ENCODE results near the gene CDK11B. TPM values are rescaled to one million over a fixed set of nuclear protein-coding genes. Genes with fewer than 3 reads are reported as not detected.
"Not testable (repeated sequence)": the region's sequence is repeated elsewhere in the genome, so short reads cannot be mapped to it uniquely, and the experiment has no call there.

The CDK11B gene
- total and polyA plus RNA-seq, 2 experiments from 2014 or later = 22.4 to 76.7 TPM

DNA sequence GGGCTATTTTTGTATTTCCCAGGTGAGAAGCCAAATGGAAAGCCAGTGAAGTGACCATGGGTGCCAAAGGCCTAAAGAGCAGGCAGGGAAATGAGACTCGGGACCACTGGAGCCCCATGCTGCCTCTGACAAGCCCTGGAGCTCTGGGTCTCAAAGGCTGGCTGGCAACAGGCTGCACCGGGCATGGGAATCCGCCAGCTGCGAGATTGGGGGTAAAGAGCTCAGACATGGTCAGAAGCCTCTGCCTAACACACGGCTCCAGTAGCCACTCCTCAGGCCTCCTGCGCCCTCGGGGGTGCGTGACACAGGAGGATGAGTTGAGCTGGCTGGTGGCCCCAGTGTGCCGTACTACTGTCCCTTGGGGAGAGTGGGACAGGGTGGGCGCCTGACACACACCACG lies 5.5 kb upstream of the CDK11B start:
- H4K20me1 ChIP-seq (replicated peaks; ENCODE audit: insufficient read depth); H3K27me3 Mint-ChIP-seq (ENCODE audit: insufficient read depth, low read depth, poor library complexity): not testable (repeated sequence)
- peaks cover 20% of the 10 kb centered on the region for H3K36me3 Mint-ChIP-seq (ENCODE audit: low read depth)

DNA sequence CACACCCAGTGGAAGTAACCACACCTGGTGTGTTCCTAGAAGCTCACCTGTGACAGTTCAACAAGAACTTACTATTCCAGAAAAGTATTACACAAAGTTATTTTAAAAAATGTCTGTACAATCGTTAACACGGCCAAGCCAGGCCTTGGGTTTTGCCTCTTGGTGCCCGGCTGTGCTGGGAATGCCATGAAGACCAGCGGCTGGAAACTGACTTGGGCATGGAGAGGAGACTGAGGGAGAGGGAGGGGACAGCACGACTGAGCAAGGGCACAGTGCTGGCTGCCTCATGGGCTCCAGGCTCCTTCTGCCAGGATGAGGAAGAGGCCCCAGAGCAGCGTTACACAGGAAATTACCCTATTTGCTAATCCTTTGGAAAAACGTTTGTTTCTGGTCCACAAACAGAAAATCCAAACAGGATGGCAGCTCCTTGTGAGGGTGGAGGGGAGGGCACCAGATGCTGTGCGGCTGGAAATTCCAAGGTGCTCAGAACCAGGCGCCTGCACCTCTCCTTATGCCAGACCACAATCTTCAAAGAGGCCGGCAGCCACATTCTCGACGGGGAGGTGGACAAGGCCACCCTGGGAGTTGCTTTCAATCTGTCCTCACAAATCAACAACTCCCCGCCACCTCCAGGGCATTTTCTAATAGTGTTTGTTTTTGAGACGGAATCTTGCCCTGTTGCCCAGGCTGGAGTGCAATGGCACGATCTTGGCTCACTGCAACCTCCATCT lies 4.2 kb upstream of the CDK11B start:
- not testable (repeated sequence) for H2AFZ ChIP-seq; H3K4me2 ChIP-seq; H3K4me3 Mint-ChIP-seq; H3K27ac Mint-ChIP-seq; H3K4me1 Mint-ChIP-seq; H3K36me3 ChIP-seq (ENCODE audit: insufficient read depth); H3K27ac ChIP-seq (ENCODE audit: low read depth); H4K20me1 ChIP-seq (replicated peaks; ENCODE audit: insufficient read depth); H3K27me3 ChIP-seq (ENCODE audit: insufficient read depth); H3K27me3 Mint-ChIP-seq (ENCODE audit: insufficient read depth, low read depth, poor library complexity); DNase-seq (ENCODE audit: low spot score); H3K9me2 ChIP-seq (ENCODE audit: insufficient read depth); ATAC-seq; H3K4me3 ChIP-seq; H3F3A ChIP-seq (replicated peaks; ENCODE audit: low read depth); H3K9me3 Mint-ChIP-seq; H3K4me1 ChIP-seq (ENCODE audit: insufficient read depth); H3K79me2 ChIP-seq (replicated peaks; ENCODE audit: insufficient read depth)
- peaks cover 17% of the 10 kb centered on the region for H3K36me3 Mint-ChIP-seq (ENCODE audit: low read depth)

More for the DNA sequence above, 5.5 kb upstream of the CDK11B start:
- not testable (repeated sequence) for H3K79me2 ChIP-seq (replicated peaks; ENCODE audit: insufficient read depth); H3K9me2 ChIP-seq (ENCODE audit: insufficient read depth); H3K27me3 ChIP-seq (ENCODE audit: insufficient read depth); DNase-seq (ENCODE audit: low spot score); H3K36me3 ChIP-seq (ENCODE audit: insufficient read depth); H3K4me3 Mint-ChIP-seq; H2AFZ ChIP-seq; H3K4me3 ChIP-seq; H3K27ac Mint-ChIP-seq; ATAC-seq; H3K27ac ChIP-seq (ENCODE audit: low read depth); H3K4me1 Mint-ChIP-seq; H3K4me2 ChIP-seq; H3F3A ChIP-seq (replicated peaks; ENCODE audit: low read depth); H3K9me3 Mint-ChIP-seq; H3K4me1 ChIP-seq (ENCODE audit: insufficient read depth)

DNA sequence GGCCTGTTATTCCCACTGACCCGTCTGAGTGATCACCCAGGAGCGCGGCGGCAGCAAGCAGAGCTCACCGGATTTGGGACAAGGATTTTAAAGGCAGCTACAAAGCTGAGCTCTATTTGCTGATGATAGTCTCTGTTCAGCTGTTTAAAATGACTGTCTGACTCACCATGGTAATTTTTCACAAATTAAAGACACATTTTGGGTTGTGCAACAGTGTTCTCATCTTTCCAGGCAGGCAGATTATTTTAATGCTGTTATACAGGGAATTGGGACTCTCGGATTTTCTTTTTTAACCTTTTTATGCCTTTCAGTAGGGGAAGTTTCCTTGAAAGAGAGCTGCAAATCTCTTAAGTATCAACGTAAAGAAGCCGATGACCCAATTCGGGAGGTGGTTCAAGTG lies 3.6 kb upstream of the CDK11B start:
- H2AFZ ChIP-seq; H3K9me3 Mint-ChIP-seq; H3K4me3 Mint-ChIP-seq; H3K4me3 ChIP-seq; DNase-seq (ENCODE audit: low spot score); H3K27me3 Mint-ChIP-seq (ENCODE audit: insufficient read depth, low read depth, poor library complexity); H3K9me2 ChIP-seq (ENCODE audit: insufficient read depth); H3K4me2 ChIP-seq; H3K27me3 ChIP-seq (ENCODE audit: insufficient read depth); H3K27ac ChIP-seq (ENCODE audit: low read depth); H3F3A ChIP-seq (replicated peaks; ENCODE audit: low read depth); H4K20me1 ChIP-seq (replicated peaks; ENCODE audit: insufficient read depth); H3K79me2 ChIP-seq (replicated peaks; ENCODE audit: insufficient read depth); H3K4me1 ChIP-seq (ENCODE audit: insufficient read depth); H3K4me1 Mint-ChIP-seq; H3K27ac Mint-ChIP-seq; ATAC-seq; H3K36me3 ChIP-seq (ENCODE audit: insufficient read depth): not testable (repeated sequence)
- H3K36me3 Mint-ChIP-seq (ENCODE audit: low read depth) = peaks cover 11% of the 10 kb centered on the region

DNA sequence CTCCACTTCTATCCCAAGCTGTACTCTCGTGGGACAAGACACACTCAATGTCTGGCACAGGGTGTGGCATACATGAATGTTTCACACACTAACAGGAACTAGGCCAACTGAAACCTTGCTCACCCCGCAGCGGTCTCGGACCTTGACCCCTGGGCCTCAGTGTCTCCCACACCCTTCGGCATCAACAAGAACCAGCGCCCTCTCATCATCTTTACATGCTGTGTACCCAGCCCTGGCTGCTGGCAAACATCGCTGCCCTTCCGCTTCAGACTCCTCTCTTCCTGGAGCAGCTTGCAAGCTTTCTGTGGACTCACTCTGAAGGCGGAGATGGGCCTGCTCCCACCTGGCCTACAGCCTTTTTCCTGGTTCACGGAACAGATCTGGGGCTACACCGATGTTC lies 10.5 kb downstream of the CDK11B start:
- H3K9me3 Mint-ChIP-seq = not testable (repeated sequence)

DNA sequence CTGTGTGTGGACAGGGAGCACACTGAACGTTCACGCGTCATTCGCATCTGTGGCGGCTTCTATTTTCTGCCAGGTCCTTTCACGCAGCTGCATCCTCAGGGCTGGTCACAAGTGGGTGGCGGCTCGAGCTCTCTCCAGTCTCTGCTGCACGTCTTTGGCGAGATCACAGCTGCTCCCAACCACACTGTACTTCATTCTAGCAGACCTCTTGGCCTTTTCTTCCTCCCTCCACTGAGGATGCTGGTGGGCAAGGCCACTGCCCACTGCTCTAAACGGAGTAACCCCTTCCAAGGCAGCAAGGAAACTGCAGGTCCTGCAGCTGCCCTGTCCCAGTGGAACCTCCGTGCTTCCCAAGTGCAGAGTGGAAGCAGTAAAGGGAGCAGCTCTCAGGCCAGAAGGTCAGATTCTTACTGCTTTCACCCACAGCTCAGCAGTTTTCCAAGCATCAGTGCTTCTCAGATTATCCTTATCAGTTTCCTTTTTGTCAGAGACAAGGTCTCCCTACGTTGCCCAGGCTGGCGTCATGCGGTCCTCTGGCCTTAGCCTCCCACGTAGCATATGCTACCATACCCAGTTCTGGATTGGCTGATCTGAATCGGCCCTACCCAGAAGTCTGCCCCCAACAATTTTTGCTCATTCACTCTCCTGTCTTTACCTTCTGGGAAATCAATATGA lies 11.1 kb downstream of the CDK11B start:
- H3K4me1 Mint-ChIP-seq; H3K4me3 Mint-ChIP-seq; ATAC-seq; H3K9me2 ChIP-seq (ENCODE audit: insufficient read depth); H3K27ac ChIP-seq (ENCODE audit: low read depth); H3K4me1 ChIP-seq (ENCODE audit: insufficient read depth); H4K20me1 ChIP-seq (replicated peaks; ENCODE audit: insufficient read depth); H3K27me3 Mint-ChIP-seq (ENCODE audit: insufficient read depth, low read depth, poor library complexity); H3K4me3 ChIP-seq; H3K9me3 Mint-ChIP-seq; DNase-seq (ENCODE audit: low spot score); H3K27me3 ChIP-seq (ENCODE audit: insufficient read depth); H2AFZ ChIP-seq; H3K79me2 ChIP-seq (replicated peaks; ENCODE audit: insufficient read depth); H3K4me2 ChIP-seq; H3K27ac Mint-ChIP-seq: not testable (repeated sequence)
- peaks cover 12% of the 10 kb centered on the region; the same call in 1 of the 2 replicates for H3K36me3 ChIP-seq (ENCODE audit: insufficient read depth)
- H3F3A ChIP-seq (replicated peaks; ENCODE audit: low read depth) = peaks cover 20% of the 10 kb centered on the region
- H3K36me3 Mint-ChIP-seq (ENCODE audit: low read depth) = peaks cover 70% of the 10 kb centered on the region

More for the DNA sequence above, 10.5 kb downstream of the CDK11B start:
- peaks cover 76% of the 10 kb centered on the region for H3K36me3 Mint-ChIP-seq (ENCODE audit: low read depth)
- not testable (repeated sequence) for H3K4me1 Mint-ChIP-seq; DNase-seq (ENCODE audit: low spot score); H3K27ac Mint-ChIP-seq; H3K4me3 Mint-ChIP-seq; H3K27me3 ChIP-seq (ENCODE audit: insufficient read depth); H3K79me2 ChIP-seq (replicated peaks; ENCODE audit: insufficient read depth); H3K4me1 ChIP-seq (ENCODE audit: insufficient read depth); H2AFZ ChIP-seq; H4K20me1 ChIP-seq (replicated peaks; ENCODE audit: insufficient read depth); H3K4me3 ChIP-seq; H3K4me2 ChIP-seq; H3K27me3 Mint-ChIP-seq (ENCODE audit: insufficient read depth, low read depth, poor library complexity); H3K9me2 ChIP-seq (ENCODE audit: insufficient read depth); H3K27ac ChIP-seq (ENCODE audit: low read depth); ATAC-seq
- Histone ChIP-seq H3F3A (replicated peaks; ENCODE audit: low read depth) (peaks cover 20% of the 10 kb centered on the region), H3K36me3 (ENCODE audit: insufficient read depth) (peaks cover 12% of the 10 kb centered on the region; the same call in 1 of the 2 replicates)

DNA sequence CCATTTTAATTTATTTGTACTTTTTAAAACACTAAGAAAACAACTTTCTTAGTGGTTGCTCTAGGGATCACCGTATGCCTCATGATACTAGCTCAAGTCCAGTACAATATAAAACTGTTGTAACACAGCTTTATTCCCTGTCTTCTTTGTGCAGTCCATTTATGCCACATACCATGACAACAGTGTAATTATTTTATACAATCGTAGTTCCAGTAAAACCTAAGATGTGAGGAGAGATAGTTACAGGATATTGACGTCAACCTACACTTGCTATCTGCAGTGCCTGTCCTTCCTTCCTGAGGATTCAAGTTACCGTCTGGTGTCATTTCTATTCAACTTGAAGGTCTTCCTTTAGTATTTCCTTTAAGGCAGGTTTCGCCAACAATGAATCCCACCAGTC lies 12.5 kb downstream of the CDK11B start:
- not testable (repeated sequence) for H3K27me3 Mint-ChIP-seq (ENCODE audit: insufficient read depth, low read depth, poor library complexity); H3K27ac ChIP-seq (ENCODE audit: low read depth); ATAC-seq; H3K79me2 ChIP-seq (replicated peaks; ENCODE audit: insufficient read depth); H3K4me1 ChIP-seq (ENCODE audit: insufficient read depth); H3K4me3 Mint-ChIP-seq; H3K4me1 Mint-ChIP-seq; DNase-seq (ENCODE audit: low spot score); H4K20me1 ChIP-seq (replicated peaks; ENCODE audit: insufficient read depth); H2AFZ ChIP-seq; H3K9me2 ChIP-seq (ENCODE audit: insufficient read depth); H3K4me2 ChIP-seq; H3K36me3 ChIP-seq (ENCODE audit: insufficient read depth); H3K9me3 Mint-ChIP-seq; H3K4me3 ChIP-seq; H3K27ac Mint-ChIP-seq; H3K27me3 ChIP-seq (ENCODE audit: insufficient read depth)
- H3K36me3 Mint-ChIP-seq (ENCODE audit: low read depth) = peaks cover 57% of the 10 kb centered on the region
- H3F3A ChIP-seq (replicated peaks; ENCODE audit: low read depth) = peaks cover 16% of the 10 kb centered on the region
